ENCODE results near the gene C10orf105.

C10orf105 gene

DNA sequence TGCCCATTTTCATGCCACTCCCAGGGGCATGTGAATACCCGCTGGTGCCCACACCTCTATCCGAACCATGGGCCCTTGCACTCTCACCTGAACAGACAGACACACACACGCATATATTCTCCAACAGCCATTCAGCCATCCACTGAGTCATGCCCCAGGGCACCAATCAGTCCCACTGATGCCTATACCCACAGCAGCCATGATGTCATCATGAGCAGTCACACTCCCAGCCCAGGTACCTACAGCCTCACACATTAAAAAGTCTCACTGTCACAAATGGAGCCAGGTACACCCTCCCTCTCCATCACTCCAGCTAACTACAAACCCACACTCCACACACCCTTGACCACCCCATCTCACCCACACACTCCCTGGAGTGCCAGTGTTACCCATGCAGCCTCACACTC, 41.5 kb upstream of the C10orf105 start:
- H3K27me3 ChIP-seq (replicated peaks; ENCODE audit: control insufficient read depth, insufficient read depth, low read length, poor library complexity, severe bottlenecking), result no peaks in the 10 kb centered on the region
- H3K4me1 ChIP-seq (ENCODE audit: control insufficient read depth, insufficient read depth, low read length, poor library complexity, severe bottlenecking), result peaks cover 86% of the 10 kb centered on the region
- no peak overlapping the region for H3K4me3 ChIP-seq (ENCODE audit: insufficient read depth, low read depth, low read length, poor library complexity, severe bottlenecking)
- H3K9me3 ChIP-seq (ENCODE audit: control insufficient read depth, low read length), result no peaks in the 10 kb centered on the region
- peak overlapping the region; percentile 88 for H3K27ac ChIP-seq (ENCODE audit: insufficient read depth, low read length, poor library complexity, severe bottlenecking)
- DNase-seq, result no peak
- peaks cover 61% of the 10 kb centered on the region for H3K36me3 ChIP-seq (ENCODE audit: control insufficient read depth, insufficient read depth, low read length)

DNA sequence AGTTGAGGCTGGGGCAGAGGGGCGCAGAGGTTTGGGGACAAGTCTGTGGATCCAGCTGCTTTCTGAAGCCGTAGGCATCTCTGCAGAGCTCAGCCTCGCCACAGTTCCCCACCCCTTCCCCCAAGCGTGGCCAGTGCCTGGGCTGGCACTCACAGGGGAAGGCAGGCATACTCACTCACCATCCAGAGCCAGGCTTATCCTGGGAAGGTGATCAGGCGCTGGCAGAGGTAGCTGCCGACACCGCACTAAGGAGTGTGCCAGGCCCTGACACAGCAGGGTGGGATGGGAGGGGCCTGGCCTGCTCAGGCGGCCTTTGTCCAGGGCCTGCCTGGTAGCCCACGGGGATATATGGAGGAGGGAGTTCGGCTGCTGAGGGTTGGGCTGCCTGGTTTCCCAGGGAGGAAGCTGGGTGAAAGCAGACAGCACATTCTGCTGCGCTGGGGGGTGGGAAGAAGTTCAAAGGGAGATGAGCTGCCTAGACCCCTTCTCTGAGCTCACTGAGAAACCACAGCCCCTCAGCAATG, 37.9 kb upstream of the C10orf105 start:
- H3K4me3 ChIP-seq (ENCODE audit: insufficient read depth, low read depth, low read length, poor library complexity, severe bottlenecking), result peak overlapping the region; percentile 22
- no peak for DNase-seq
- peak overlapping the region; percentile 62 for H3K27ac ChIP-seq (ENCODE audit: insufficient read depth, low read length, poor library complexity, severe bottlenecking)
- no peaks in the 10 kb centered on the region for H3K9me3 ChIP-seq (ENCODE audit: control insufficient read depth, low read length)
- H3K36me3 ChIP-seq (ENCODE audit: control insufficient read depth, insufficient read depth, low read length), result peaks cover 52% of the 10 kb centered on the region
- peaks cover 86% of the 10 kb centered on the region for H3K4me1 ChIP-seq (ENCODE audit: control insufficient read depth, insufficient read depth, low read length, poor library complexity, severe bottlenecking)
- no peaks in the 10 kb centered on the region for H3K27me3 ChIP-seq (replicated peaks; ENCODE audit: control insufficient read depth, insufficient read depth, low read length, poor library complexity, severe bottlenecking)

DNA sequence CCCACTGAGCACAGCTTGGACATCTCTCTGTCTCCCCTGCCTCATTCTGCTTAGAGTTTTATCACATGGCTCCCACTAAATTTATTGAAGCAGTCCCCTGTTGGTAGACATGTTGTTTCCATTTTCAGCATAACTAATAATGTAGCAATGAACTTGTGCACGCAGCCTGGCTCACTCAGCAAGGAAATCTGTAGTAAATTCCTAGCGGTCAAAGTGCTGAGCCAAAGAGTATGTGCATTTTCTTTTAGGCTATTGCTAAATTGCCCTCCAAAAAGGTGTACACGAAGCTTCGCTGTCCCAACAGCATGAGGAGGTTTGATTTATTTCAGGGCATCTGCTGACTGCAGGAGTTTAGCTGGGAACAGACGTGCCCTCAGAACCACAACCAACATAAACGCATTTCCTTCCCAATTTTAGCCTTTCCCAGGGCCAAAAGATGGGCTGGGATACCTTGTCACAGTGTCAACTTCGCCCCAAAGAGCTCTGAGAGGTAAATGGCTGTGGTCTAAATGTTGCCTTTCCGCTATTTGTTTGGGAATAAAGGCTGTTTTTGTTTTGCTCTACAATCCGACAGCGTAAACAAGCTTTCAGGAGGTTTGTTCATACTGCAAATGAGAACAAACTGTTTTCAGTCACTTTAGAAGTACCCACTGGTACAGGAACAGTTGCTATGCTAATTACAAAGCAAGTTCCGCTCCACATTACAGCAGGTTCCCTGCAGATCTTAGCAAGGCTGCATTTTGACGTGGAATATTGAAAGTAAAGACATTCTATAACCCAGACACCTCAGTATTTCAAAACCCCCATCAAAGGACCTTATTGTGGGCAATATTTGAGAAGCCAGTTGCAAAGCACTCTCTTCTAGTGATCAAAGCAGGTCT, 37.0 kb upstream of the C10orf105 start:
- DNase-seq, result no peak
- Histone ChIP-seq H3K4me1 (ENCODE audit: control insufficient read depth, insufficient read depth, low read length, poor library complexity, severe bottlenecking) (peaks cover 88% of the 10 kb centered on the region), H3K27ac (ENCODE audit: insufficient read depth, low read length, poor library complexity, severe bottlenecking) (peak overlapping the region; percentile 62), H3K27me3 (replicated peaks; ENCODE audit: control insufficient read depth, insufficient read depth, low read length, poor library complexity, severe bottlenecking) (no peaks in the 10 kb centered on the region), H3K9me3 (ENCODE audit: control insufficient read depth, low read length) (no peaks in the 10 kb centered on the region), H3K36me3 (ENCODE audit: control insufficient read depth, insufficient read depth, low read length) (peaks cover 49% of the 10 kb centered on the region), H3K4me3 (ENCODE audit: insufficient read depth, low read depth, low read length, poor library complexity, severe bottlenecking) (peak overlapping the region; percentile 22)

DNA sequence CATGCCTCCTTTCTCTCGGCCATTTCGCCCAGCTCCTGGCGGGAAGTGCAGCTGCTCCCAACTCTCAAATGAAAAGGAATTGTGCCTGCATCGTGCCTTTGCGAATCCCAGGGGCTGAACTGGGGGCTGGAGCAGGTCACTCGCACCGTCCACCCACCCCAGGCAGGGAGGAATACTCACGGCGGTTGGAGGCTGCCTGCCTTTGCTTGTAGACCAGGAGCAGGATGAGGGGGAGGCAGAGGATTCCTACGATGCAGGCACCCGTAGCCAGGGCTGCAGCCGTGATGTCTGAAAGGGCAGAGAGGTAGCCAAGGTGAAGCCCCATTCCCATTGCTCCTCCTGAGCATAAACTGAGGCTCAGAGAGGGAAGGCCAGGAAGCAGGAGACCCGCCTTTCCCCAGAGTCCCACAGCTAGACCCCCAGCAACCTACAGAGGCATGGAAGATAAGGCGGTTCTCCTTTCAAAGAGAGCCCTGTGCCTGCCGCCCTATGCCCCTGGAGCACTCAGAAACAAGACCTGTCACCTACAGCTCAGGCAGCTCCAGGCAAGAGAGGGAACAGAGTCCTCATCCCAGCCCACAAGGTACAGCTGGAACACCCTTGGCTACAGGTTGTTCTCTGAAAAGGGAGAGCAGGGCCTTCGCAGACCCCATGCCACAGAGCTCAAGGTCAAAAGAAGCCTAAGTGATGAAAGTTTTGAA, 35.8 kb upstream of the C10orf105 start:
- DNase-seq, result no peak
- Histone ChIP-seq H3K4me3 (ENCODE audit: insufficient read depth, low read depth, low read length, poor library complexity, severe bottlenecking) (no peak overlapping the region), H3K27me3 (replicated peaks; ENCODE audit: control insufficient read depth, insufficient read depth, low read length, poor library complexity, severe bottlenecking) (no peaks in the 10 kb centered on the region), H3K4me1 (ENCODE audit: control insufficient read depth, insufficient read depth, low read length, poor library complexity, severe bottlenecking) (peaks cover 90% of the 10 kb centered on the region), H3K9me3 (ENCODE audit: control insufficient read depth, low read length) (no peaks in the 10 kb centered on the region), H3K36me3 (ENCODE audit: control insufficient read depth, insufficient read depth, low read length) (peaks cover 44% of the 10 kb centered on the region), H3K27ac (ENCODE audit: insufficient read depth, low read length, poor library complexity, severe bottlenecking) (peak overlapping the region; percentile 37)

DNA sequence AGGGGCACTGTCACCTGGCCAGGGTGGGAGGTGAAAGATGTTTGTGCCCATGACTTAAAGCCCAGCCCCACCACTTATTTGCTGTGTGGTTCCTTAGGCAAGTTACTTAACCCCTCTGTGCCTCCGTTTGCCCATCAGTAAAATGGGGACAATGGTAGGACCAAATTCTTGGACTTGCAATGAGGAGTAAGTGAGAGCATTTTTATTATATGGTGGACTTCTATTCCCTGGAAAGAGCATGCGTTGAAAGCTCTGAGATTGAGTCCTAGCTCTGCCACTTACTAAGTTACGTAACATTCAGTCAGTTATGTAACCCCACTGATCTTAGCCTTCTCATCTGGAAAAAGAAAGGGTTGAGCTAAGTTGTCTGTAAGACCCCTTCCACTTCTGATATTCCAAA, 35.0 kb upstream of the C10orf105 start:
- DNase-seq, result no peak
- no peaks in the 10 kb centered on the region for H3K9me3 ChIP-seq (ENCODE audit: control insufficient read depth, low read length)
- no peak overlapping the region for H3K4me3 ChIP-seq (ENCODE audit: insufficient read depth, low read depth, low read length, poor library complexity, severe bottlenecking)
- H3K4me1 ChIP-seq (ENCODE audit: control insufficient read depth, insufficient read depth, low read length, poor library complexity, severe bottlenecking), result peaks cover 97% of the 10 kb centered on the region
- peaks cover 48% of the 10 kb centered on the region for H3K36me3 ChIP-seq (ENCODE audit: control insufficient read depth, insufficient read depth, low read length)
- peak overlapping the region; percentile 37 for H3K27ac ChIP-seq (ENCODE audit: insufficient read depth, low read length, poor library complexity, severe bottlenecking)
- no peaks in the 10 kb centered on the region for H3K27me3 ChIP-seq (replicated peaks; ENCODE audit: control insufficient read depth, insufficient read depth, low read length, poor library complexity, severe bottlenecking)

DNA sequence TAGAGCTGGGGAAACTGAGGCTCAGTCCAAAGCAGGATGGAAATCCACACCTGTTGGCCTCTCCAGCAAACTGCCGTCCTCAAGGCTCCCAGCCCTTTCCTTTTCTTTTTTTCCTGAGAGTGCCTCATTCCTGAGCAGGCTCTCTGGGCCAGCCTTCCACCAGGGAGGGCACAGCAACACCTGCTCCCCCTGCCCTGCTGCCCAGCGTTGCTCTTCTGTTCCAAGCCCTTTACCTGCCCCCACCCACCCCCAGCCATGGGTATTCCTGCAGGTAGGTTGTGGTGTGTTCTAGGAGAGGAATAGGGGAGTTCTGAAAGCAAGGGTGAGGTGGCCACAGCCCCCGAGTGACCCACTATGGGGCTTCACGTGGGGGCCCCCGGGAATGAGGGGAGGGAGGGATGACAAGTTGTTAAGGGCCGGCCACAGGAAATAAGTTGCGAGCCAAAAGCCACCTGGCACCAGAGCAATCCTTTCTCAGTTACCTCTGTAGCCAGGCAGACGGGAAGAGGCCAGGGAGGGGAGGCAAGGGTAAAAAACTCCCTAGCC, 34.5 kb upstream of the C10orf105 start:
- H3K4me3 ChIP-seq (ENCODE audit: insufficient read depth, low read depth, low read length, poor library complexity, severe bottlenecking), result no peak overlapping the region
- H3K4me1 ChIP-seq (ENCODE audit: control insufficient read depth, insufficient read depth, low read length, poor library complexity, severe bottlenecking), result peaks cover 99% of the 10 kb centered on the region
- H3K27me3 ChIP-seq (replicated peaks; ENCODE audit: control insufficient read depth, insufficient read depth, low read length, poor library complexity, severe bottlenecking), result no peaks in the 10 kb centered on the region
- no peaks in the 10 kb centered on the region for H3K9me3 ChIP-seq (ENCODE audit: control insufficient read depth, low read length)
- peak overlapping the region; percentile 37 for H3K27ac ChIP-seq (ENCODE audit: insufficient read depth, low read length, poor library complexity, severe bottlenecking)
- peaks cover 47% of the 10 kb centered on the region for H3K36me3 ChIP-seq (ENCODE audit: control insufficient read depth, insufficient read depth, low read length)
- no peak for DNase-seq

DNA sequence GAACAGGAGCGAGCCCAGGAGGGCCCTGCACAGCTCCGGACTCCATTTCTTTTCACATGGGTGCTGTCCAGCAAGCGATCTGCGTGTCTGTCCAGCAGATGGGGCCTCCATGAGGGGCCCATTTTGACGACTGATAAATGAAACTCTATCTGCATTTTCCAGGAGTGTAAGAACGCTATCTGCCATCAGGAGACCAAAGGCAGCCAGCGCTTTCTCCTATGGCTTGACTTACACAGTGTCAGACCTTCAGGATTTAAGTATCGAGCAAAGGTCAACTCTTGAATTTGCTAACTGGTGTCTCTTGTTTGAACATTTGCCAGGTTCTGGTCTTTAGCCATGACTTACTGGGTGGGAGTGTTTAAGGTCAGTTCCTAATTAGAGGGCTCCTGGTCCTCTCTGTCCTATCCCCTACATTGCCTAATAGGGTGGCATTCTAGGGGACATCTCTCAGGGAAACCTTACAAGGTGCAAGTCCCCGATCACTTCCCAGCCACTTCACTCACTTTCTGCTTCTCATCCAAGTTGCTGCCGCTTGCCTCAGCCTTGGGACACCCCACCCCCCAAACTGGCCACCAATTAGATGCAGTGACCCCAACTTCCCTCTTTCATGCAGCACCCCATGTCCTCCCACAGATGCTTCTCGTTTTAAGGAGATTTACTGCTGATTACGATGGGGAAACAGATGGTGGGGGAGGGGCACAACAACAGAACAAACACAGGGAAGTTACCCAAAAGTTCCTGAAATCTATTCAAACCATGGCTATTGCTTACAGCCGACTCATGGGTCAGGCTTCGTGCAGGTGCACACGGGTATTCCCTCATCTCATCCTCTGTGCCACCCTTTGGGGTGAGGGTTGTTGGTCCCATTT, 33.7 kb upstream of the C10orf105 start:
- DNase-seq, result no peak
- peaks cover 99% of the 10 kb centered on the region for H3K4me1 ChIP-seq (ENCODE audit: control insufficient read depth, insufficient read depth, low read length, poor library complexity, severe bottlenecking)

DNA sequence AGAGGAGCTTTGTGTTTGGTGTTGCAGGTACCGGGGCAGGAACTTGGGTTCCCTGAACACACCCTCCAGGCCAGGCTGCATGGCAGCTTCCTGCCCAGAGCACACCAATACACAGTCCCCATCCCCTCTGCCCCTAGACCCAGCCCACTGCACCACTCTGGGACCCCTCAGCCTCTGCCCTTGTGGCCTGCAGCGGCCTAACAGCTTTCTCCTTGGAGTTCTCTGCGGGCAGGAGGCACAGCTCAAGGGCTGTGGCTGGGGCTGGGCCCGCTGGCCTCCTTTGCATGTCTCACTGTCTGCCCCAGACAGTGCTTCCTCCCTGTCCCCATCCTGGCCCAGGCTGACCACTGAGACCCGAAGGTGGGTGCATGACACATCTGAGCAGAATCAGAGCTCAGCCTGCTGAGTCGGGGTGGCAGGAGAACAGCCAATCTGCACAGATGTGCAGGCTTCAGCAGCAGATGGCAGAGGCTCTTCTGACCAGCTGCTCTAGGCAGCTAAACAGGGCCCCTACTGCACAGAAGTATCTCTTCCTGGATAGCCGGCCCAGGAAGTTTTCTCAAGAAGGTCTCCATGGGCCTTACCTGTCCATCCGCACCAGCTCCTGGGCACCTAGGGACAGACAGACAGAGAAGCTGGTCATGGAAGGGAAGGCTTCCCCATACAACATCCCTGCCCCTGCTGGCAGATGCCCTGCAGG, 33.0 kb upstream of the C10orf105 start:
- Histone ChIP-seq H3K4me1 (ENCODE audit: control insufficient read depth, insufficient read depth, low read length, poor library complexity, severe bottlenecking) (peaks cover 99% of the 10 kb centered on the region), H3K4me3 (ENCODE audit: insufficient read depth, low read depth, low read length, poor library complexity, severe bottlenecking) (no peak overlapping the region), H3K9me3 (ENCODE audit: control insufficient read depth, low read length) (no peaks in the 10 kb centered on the region), H3K27ac (ENCODE audit: insufficient read depth, low read length, poor library complexity, severe bottlenecking) (peak overlapping the region; percentile 55), H3K36me3 (ENCODE audit: control insufficient read depth, insufficient read depth, low read length) (peaks cover 38% of the 10 kb centered on the region), H3K27me3 (replicated peaks; ENCODE audit: control insufficient read depth, insufficient read depth, low read length, poor library complexity, severe bottlenecking) (no peaks in the 10 kb centered on the region)
- no peak for DNase-seq

More for the DNA sequence above, 33.7 kb upstream of the C10orf105 start:
- H3K36me3 ChIP-seq (ENCODE audit: control insufficient read depth, insufficient read depth, low read length), result peaks cover 41% of the 10 kb centered on the region
- H3K27me3 ChIP-seq (replicated peaks; ENCODE audit: control insufficient read depth, insufficient read depth, low read length, poor library complexity, severe bottlenecking), result no peaks in the 10 kb centered on the region
- H3K4me3 ChIP-seq (ENCODE audit: insufficient read depth, low read depth, low read length, poor library complexity, severe bottlenecking), result no peak overlapping the region
- peak overlapping the region; percentile 55 for H3K27ac ChIP-seq (ENCODE audit: insufficient read depth, low read length, poor library complexity, severe bottlenecking)
- H3K9me3 ChIP-seq (ENCODE audit: control insufficient read depth, low read length), result no peaks in the 10 kb centered on the region

All from effector memory CD4-positive, alpha-beta T cell (primary cell).